Breast epithelium (tissue), 3 donors: Measurements from ENCODE around the gene IL1RAP.

Source experiments
- CTCF ChIP-seq, 3 donors: fragments of 450-650 bp; IDR thresholded peaks; one replicate each; pipeline ENCODE4 v1.5.1; 2016 to 2017; ENCODE audit warnings: antibody characterized with exemption in 3 of 3, mild to moderate bottlenecking in 3 of 3, moderate library complexity in 3 of 3
- POLR2A ChIP-seq: fragments of 450-650 bp; IDR thresholded peaks from one replicate; pipeline ENCODE4 v1.6.1; 2016; ENCODE audit warnings: antibody characterized with exemption, mild to moderate bottlenecking, moderate library complexity

- TF ChIP-seq CTCF (IDR thresholded peaks at IDR 0.05) (no peak), POLR2A (no peak)
These were observed 3.8 kb downstream of the IL1RAP start for GRCh38 chr3:190517687-190518086.
